ENCODE results near the gene CTF1. TPM values are rescaled to one million over a fixed set of nuclear protein-coding genes. Genes with fewer than 3 reads are reported as not detected.

The CTF1 gene
- total RNA-seq, 1 experiment from 2014 or later, result 1.4 TPM

DNA sequence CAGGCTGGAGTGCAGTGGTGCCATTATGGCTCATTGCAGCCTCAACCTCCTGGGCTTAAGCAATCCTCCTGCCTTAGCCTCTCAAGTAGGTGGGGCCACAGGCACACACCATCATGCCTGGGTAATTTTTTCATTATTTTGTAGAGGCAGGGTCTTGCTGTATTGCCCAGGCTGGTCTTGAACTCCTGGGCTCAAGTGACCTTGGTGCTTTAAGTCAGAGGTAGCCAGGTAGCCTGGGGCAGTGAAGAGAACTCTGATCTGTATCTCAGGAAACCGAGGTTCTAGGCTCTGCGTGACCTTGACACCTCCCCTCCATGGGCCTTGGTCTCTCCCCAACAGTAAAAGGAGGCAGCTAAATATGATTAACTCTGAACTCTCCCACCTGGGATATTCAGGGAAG lies 3.4 kb downstream of the CTF1 start:
- POLR2A ChIA-PET, result no interaction called here
- no peak for ATAC-seq

More for the DNA sequence above, 3.4 kb downstream of the CTF1 start:
- Mint-ChIP-seq H3K4me3 (no peak overlapping the region), H3K27me3 (ENCODE audit: low read depth) (peaks cover 41% of the 10 kb centered on the region), H3K9me3 (peaks cover 3% of the 10 kb centered on the region; the same call in 1 of the 2 replicates), H3K27ac (no peak overlapping the region), H3K4me1 (peaks cover 21% of the 10 kb centered on the region), H3K36me3 (no peaks in the 10 kb centered on the region)
- TF ChIP-seq NR3C1 (CRISPR knock-in tag; conservative IDR thresholded peaks at IDR 0.05; ENCODE audit: low read depth) (no peak), SP1 (CRISPR knock-in tag; conservative IDR thresholded peaks at IDR 0.05) (no peak), NFYB (CRISPR knock-in tag; conservative IDR thresholded peaks at IDR 0.05; ENCODE audit: low read depth) (no peak), NFATC4 (CRISPR knock-in tag; IDR thresholded peaks at IDR 0.05) (no peak), ELF4 (CRISPR knock-in tag; IDR thresholded peaks at IDR 0.05; ENCODE audit: low read depth) (no peak), SMAD3 (CRISPR knock-in tag; IDR thresholded peaks at IDR 0.05; ENCODE audit: borderline replicate concordance) (no peak), E2F4 (CRISPR knock-in tag; IDR thresholded peaks at IDR 0.05; ENCODE audit: borderline replicate concordance, low read depth) (no peak), MYBL2 (CRISPR knock-in tag; IDR thresholded peaks at IDR 0.05) (no peak), OVOL2 (CRISPR knock-in tag; IDR thresholded peaks at IDR 0.05; ENCODE audit: borderline replicate concordance) (no peak), AFF4 (CRISPR knock-in tag; IDR thresholded peaks at IDR 0.05; ENCODE audit: borderline replicate concordance) (no peak), RORB (CRISPR knock-in tag; IDR thresholded peaks at IDR 0.05) (no peak), MLX (CRISPR knock-in tag; IDR thresholded peaks at IDR 0.05) (no peak), FOXJ3 (CRISPR knock-in tag; IDR thresholded peaks at IDR 0.05; ENCODE audit: borderline replicate concordance) (no peak), TP53 (CRISPR knock-in tag; IDR thresholded peaks at IDR 0.05) (no peak)
- TF ChIP-seq, protein P1, sequence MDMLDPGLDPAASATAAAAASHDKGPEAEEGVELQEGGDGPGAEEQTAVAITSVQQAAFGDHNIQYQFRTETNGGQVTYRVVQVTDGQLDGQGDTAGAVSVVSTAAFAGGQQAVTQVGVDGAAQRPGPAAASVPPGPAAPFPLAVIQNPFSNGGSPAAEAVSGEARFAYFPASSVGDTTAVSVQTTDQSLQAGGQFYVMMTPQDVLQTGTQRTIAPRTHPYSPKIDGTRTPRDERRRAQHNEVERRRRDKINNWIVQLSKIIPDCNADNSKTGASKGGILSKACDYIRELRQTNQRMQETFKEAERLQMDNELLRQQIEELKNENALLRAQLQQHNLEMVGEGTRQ (CRISPR knock-in tag; IDR thresholded peaks at IDR 0.05), result no peak
- TF ChIP-seq, protein P2, sequence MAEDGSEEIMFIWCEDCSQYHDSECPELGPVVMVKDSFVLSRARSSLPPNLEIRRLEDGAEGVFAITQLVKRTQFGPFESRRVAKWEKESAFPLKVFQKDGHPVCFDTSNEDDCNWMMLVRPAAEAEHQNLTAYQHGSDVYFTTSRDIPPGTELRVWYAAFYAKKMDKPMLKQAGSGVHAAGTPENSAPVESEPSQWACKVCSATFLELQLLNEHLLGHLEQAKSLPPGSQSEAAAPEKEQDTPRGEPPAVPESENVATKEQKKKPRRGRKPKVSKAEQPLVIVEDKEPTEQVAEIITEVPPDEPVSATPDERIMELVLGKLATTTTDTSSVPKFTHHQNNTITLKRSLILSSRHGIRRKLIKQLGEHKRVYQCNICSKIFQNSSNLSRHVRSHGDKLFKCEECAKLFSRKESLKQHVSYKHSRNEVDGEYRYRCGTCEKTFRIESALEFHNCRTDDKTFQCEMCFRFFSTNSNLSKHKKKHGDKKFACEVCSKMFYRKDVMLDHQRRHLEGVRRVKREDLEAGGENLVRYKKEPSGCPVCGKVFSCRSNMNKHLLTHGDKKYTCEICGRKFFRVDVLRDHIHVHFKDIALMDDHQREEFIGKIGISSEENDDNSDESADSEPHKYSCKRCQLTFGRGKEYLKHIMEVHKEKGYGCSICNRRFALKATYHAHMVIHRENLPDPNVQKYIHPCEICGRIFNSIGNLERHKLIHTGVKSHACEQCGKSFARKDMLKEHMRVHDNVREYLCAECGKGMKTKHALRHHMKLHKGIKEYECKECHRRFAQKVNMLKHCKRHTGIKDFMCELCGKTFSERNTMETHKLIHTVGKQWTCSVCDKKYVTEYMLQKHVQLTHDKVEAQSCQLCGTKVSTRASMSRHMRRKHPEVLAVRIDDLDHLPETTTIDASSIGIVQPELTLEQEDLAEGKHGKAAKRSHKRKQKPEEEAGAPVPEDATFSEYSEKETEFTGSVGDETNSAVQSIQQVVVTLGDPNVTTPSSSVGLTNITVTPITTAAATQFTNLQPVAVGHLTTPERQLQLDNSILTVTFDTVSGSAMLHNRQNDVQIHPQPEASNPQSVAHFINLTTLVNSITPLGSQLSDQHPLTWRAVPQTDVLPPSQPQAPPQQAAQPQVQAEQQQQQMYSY (CRISPR knock-in tag; IDR thresholded peaks at IDR 0.05), result no peak
- DNase-seq (ENCODE audit: low spot score), result no peak
- CTCF ChIA-PET, result interaction anchor here (0.6 to 5.1 kb wide), 2 partner anchors 54 to 85 kb away, joined by 3 to 95 read pairs; no protein-coding TSS in a partner anchor
